Keratinocyte (primary cell): Measurements from ENCODE around the gene RAMAC. TPM values are rescaled to one million over a fixed set of nuclear protein-coding genes. Genes with fewer than 3 reads are reported as not detected.
"Not testable (repeated sequence)": the region's sequence is repeated elsewhere in the genome, so short reads cannot be mapped to it uniquely, and the experiment has no call there.

Experiments used
- DNase-seq: peaks from one replicate; pipeline ENCODE4 v3.0.0-alpha.2; 2011; ENCODE audit warnings: low read depth, missing footprints, low spot score
- FAIRE-seq: peaks from 2 replicates; lab custom pipeline; 2011; peaks lifted over from hg19 to GRCh38; lab: Jason Lieb, UNC
- H2AFZ ChIP-seq: 2 replicates; pipeline ENCODE4 v1.6.0; 2012; ENCODE audit warnings: low read length, control low read depth, inconsistent platforms; ENCODE audit not compliant: control insufficient read depth
- H3K27ac ChIP-seq: 2 replicates; pipeline ENCODE4 v1.5.1; 2011; ENCODE audit warnings: low read length; ENCODE audit not compliant: control insufficient read depth, insufficient read depth
- H3K27me3 ChIP-seq: 3 replicates; pipeline ENCODE4 v1.6.0; 2011; ENCODE audit warnings: low read length; ENCODE audit not compliant: control insufficient read depth, insufficient read depth; ENCODE audit errors: extremely low read depth
- H3K36me3 ChIP-seq, 2 experiments: 2 replicates in 1 of 2; 3 replicates in 1 of 2; pipeline ENCODE4 v1.5.1; 2011; ENCODE audit warnings: low read length in 2 of 2, mild to moderate bottlenecking in 1 of 2; ENCODE audit not compliant: control insufficient read depth in 2 of 2, insufficient read depth in 2 of 2; ENCODE audit errors: extremely low read depth in 1 of 2
- H3K4me1 ChIP-seq: 3 replicates; pipeline ENCODE4 v1.5.1; 2011; ENCODE audit warnings: low read length; ENCODE audit not compliant: control insufficient read depth, insufficient read depth; ENCODE audit errors: extremely low read depth
- H3K4me2 ChIP-seq: 3 replicates; pipeline ENCODE4 v1.6.0; 2011; ENCODE audit warnings: low read depth, low read length; ENCODE audit not compliant: control insufficient read depth, insufficient read depth; ENCODE audit errors: extremely low read depth
- H3K4me3 ChIP-seq, 3 experiments: fragments of 200-600 bp in 1 of 3; sonication (generic) in 1 of 3; 2 replicates in 2 of 3; 3 replicates in 1 of 3; pipeline ENCODE4 v1.5.1; 2011 to 2016; ENCODE audit warnings: low read length in 3 of 3, mild to moderate bottlenecking in 3 of 3, control low read depth in 2 of 3, inconsistent platforms in 1 of 3, low read depth in 1 of 3, mixed read lengths in 1 of 3, mixed run types in 1 of 3, moderate library complexity in 1 of 3; ENCODE audit not compliant: control insufficient read depth in 2 of 3, insufficient read depth in 2 of 3; ENCODE audit errors: extremely low read depth in 1 of 3
- H3K79me2 ChIP-seq: 2 replicates; pipeline ENCODE4 v1.6.0; 2012; ENCODE audit warnings: low read length; ENCODE audit not compliant: control insufficient read depth, insufficient read depth
- H3K9ac ChIP-seq: 3 replicates; pipeline ENCODE4 v1.6.0; 2011; ENCODE audit warnings: low read length; ENCODE audit not compliant: control insufficient read depth, insufficient read depth; ENCODE audit errors: extremely low read depth
- H3K9me1 ChIP-seq: 3 replicates; pipeline ENCODE4 v1.6.0; 2011; ENCODE audit warnings: low read length; ENCODE audit not compliant: control insufficient read depth, insufficient read depth; ENCODE audit errors: extremely low read depth
- H3K9me3 ChIP-seq: 2 replicates; pipeline ENCODE4 v1.5.1; 2012; ENCODE audit warnings: low read depth, low read length; ENCODE audit not compliant: control insufficient read depth
- H4K20me1 ChIP-seq: 3 replicates; pipeline ENCODE4 v1.6.0; 2011; ENCODE audit warnings: low read length; ENCODE audit not compliant: control insufficient read depth, insufficient read depth; ENCODE audit errors: extremely low read depth
- CTCF ChIP-seq, 3 experiments: IDR thresholded peaks in 1 of 3; conservative IDR thresholded peaks in 1 of 3; optimal IDR thresholded peaks in 1 of 3; 2 replicates in 2 of 3; 3 replicates in 1 of 3; pipeline versions ENCODE3 to v1.5.1; 2011; ENCODE audit warnings: low read length in 3 of 3, mild to moderate bottlenecking in 3 of 3, moderate library complexity in 2 of 3, control low read depth in 1 of 3, inconsistent platforms in 1 of 3; ENCODE audit not compliant: insufficient read depth in 2 of 3; ENCODE audit errors: extremely low read depth in 1 of 3
- EZH2 ChIP-seq: IDR thresholded peaks from one replicate; pipeline ENCODE4 v1.6.1; 2012; ENCODE audit warnings: inconsistent platforms, mild to moderate bottlenecking, low read length, moderate library complexity
- dilution Hi-C: fragments of 300-500 bp; cut with MboI; formaldehyde crosslinking; loops from one replicate; pipeline ENCODE4 v1.7.0; 2020; ENCODE audit warnings: low sequenced_read_pairs; ENCODE audit not compliant: extremely low pct_ligation_motif_present
- polyA plus RNA-seq, 5 experiments: library from polyadenylated mRNA; depleted of rRNA in 3 of 5; stranded (reverse) in 3 of 5; stranded (forward) in 1 of 5; unstranded in 1 of 5; fragments of >200 nt; gene quantifications; 1 replicate in 1 of 5; 2 replicates in 3 of 5; 3 replicates in 1 of 5; pipeline versions ENCODE4 v1.2.1 to v1.2.3, GENCODE V29; 2011 to 2012; ENCODE audit warnings: missing spikeins in 2 of 5, low read depth in 1 of 5, low replicate concordance in 1 of 5

Gene RAMAC
- polyA plus RNA-seq, 1 donor (not counting 4 experiments of a cell fraction or from before 2014, with no cell fraction given) = 35.3 TPM

DNA sequence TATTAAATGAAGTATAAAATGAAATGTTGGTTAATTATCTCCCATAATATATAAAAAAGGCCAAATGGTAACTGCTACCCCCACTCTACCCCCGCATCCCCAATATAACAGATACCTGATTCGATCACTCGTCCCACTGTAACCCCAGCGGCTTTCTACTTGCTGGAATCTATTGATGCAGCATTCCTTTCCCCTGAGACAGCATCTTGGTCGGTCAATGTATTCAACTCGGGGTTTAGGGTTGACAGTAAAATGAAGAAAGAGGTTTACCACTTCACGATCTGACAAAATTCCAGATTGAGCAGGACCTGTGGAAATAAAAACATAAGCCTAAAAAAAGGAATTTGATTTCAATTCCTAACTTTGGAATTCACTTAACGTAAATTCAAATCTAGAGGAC lies 44.0 kb downstream of the RAMAC start:
- FAIRE-seq (no peak), DNase-seq (no peak)
- Histone ChIP-seq H3K79me2 (peaks cover 29% of the 10 kb centered on the region), H3K4me3 (no peak overlapping the region), H3K27me3 (no peaks in the 10 kb centered on the region), H3K4me2 (no peak overlapping the region), H2AFZ (no peak overlapping the region), H4K20me1 (no peaks in the 10 kb centered on the region), H3K36me3 (peaks cover 4 to 6% of the 10 kb centered on the region in 2 experiments), H3K4me1 (no peaks in the 10 kb centered on the region), H3K27ac (no peak overlapping the region), H3K9ac (no peak overlapping the region), H3K9me1 (no peaks in the 10 kb centered on the region), H3K9me3 (no peaks in the 10 kb centered on the region)
- dilution Hi-C loops = no loop called here
- no peak for TF ChIP-seq EZH2
- no peak for TF ChIP-seq CTCF (optimal IDR thresholded peaks at IDR 0.05 in 1 of 3, IDR thresholded peaks at IDR 0.05 in 1 of 3, conservative IDR thresholded peaks at IDR 0.05 in 1 of 3; ENCODE audit: extremely low read depth in 1 of 3, insufficient read depth in 2 of 3, low read length in 3 of 3)

- H4K20me1 ChIP-seq, DNase-seq, H3K9me1 ChIP-seq, FAIRE-seq, dilution Hi-C loops, H3K9ac ChIP-seq, H3K4me1 ChIP-seq, H3K27me3 ChIP-seq, H3K9me3 ChIP-seq, H3K4me3 ChIP-seq, H3K4me2 ChIP-seq, H3K27ac ChIP-seq, H2AFZ ChIP-seq, H3K36me3 ChIP-seq: not testable (repeated sequence)
- H3K79me2 ChIP-seq = peaks cover 34% of the 10 kb centered on the region
Measured at GRCh38 chr15:83031234-83031633, 45.2 kb downstream of the RAMAC start.

DNA sequence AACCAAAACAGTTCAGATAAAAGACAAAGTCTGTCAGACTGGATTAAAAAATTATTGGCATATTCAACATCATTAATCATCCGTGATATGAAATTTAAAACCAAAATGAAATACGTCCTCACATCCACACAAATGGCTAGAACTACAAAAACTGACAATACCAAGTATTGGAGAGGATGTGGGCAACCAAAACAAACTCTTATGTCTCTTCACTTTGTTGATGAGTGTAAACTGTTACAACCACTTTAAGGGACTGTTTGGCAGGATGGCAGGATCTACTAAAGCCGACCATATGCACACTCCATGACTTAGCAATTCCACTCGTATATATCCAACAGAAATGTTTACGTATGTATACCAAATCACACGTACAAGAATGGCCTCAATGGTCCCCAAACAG lies 50.2 kb downstream of the RAMAC start:
- no peak overlapping the region for H3K9ac ChIP-seq
- DNase-seq = no peak
- no peaks in the 10 kb centered on the region for H3K9me3 ChIP-seq
- no peaks in the 10 kb centered on the region for H3K27me3 ChIP-seq
- H4K20me1 ChIP-seq = no peaks in the 10 kb centered on the region
- H3K27ac ChIP-seq = no peak overlapping the region
- no peak for FAIRE-seq
- no peak overlapping the region for H3K4me3 ChIP-seq
- TF ChIP-seq EZH2 (no peak), CTCF (optimal IDR thresholded peaks at IDR 0.05 in 1 of 3, IDR thresholded peaks at IDR 0.05 in 1 of 3, conservative IDR thresholded peaks at IDR 0.05 in 1 of 3; ENCODE audit: extremely low read depth in 1 of 3, insufficient read depth in 2 of 3, low read length in 3 of 3) (no peak)
- H2AFZ ChIP-seq = no peak overlapping the region
- no peaks in the 10 kb centered on the region for H3K4me1 ChIP-seq
- no peaks in the 10 kb centered on the region for H3K9me1 ChIP-seq
- no peak overlapping the region for H3K4me2 ChIP-seq
- peaks cover 78% of the 10 kb centered on the region for H3K79me2 ChIP-seq
- dilution Hi-C loops = no loop called here
- no peaks in the 10 kb centered on the region for H3K36me3 ChIP-seq
